ENCODE measurements around the gene TPT1. TPM values are rescaled to one million over a fixed set of nuclear protein-coding genes. Genes with fewer than 3 reads are reported as not detected.

Gene TPT1
- total and polyA plus RNA-seq, 7 donors, result 7,807 to 19,074 (median 12,417) TPM

DNA sequence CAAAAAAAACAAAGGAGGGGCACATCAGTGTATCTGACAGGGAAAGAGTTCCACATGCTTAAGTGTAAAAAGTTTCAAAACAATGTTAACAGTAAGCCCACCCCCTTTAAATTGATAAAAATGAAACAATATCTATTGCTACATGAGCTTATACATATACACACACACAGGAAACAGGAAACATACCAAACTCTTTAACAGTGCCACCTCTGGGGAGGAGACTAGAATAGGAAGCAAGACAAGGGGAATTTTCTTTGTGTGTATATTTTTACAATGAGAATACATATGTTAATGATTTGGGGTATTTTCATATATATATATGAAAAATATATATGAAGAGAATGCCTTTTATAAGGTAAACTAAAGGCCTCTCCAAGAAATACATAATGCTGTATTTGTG is 44.7 kb downstream of the TPT1 start:
- TF ChIP-seq, protein P1, sequence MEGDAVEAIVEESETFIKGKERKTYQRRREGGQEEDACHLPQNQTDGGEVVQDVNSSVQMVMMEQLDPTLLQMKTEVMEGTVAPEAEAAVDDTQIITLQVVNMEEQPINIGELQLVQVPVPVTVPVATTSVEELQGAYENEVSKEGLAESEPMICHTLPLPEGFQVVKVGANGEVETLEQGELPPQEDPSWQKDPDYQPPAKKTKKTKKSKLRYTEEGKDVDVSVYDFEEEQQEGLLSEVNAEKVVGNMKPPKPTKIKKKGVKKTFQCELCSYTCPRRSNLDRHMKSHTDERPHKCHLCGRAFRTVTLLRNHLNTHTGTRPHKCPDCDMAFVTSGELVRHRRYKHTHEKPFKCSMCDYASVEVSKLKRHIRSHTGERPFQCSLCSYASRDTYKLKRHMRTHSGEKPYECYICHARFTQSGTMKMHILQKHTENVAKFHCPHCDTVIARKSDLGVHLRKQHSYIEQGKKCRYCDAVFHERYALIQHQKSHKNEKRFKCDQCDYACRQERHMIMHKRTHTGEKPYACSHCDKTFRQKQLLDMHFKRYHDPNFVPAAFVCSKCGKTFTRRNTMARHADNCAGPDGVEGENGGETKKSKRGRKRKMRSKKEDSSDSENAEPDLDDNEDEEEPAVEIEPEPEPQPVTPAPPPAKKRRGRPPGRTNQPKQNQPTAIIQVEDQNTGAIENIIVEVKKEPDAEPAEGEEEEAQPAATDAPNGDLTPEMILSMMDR (IDR thresholded peaks at IDR 0.05), result no peak
- intact Hi-C loops (cut with DNase I), result loop anchor here in 1 of 2 donors (10.0 kb wide), 1 partner anchor 91 kb away; the partner anchor contains the start of gene KCTD4
- ATAC-seq, result no peak

DNA sequence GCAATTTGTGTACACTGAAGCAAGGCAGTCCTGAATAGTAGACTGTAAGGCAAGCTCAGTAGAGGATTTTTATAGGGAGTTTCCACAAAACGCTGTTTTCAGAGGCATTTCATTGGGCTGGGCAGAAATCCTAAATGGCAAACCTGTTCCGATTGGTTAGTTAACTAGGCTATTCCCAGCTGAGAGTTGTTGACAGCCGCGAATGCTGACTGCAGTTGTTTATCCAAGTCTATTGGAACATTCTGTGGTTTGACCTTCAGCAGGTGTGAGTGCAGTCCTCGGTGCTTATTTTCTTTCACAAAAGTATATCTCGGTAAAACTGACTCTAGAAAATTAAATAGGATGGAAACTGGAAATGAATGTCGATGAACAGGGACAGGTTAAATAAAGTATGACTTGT is 45.4 kb downstream of the TPT1 start:
- Histone ChIP-seq H3K9me3 (no peaks in the 10 kb centered on the region), H3K4me3 (no peak overlapping the region), H3K36me3 (ENCODE audit: insufficient read depth in 1 of 2, low read depth in 1 of 2) (no peaks in the 10 kb centered on the region), H3K4me1 (peaks cover 27% of the 10 kb centered on the region), H3K27me3 (ENCODE audit: insufficient read depth in 3 of 3, low read length in 2 of 3) (no peaks in the 10 kb centered on the region), H3K27ac (peak overlapping the region; percentile 84)
- TF ChIP-seq, protein P1 (IDR thresholded peaks at IDR 0.05), result no peak
- peak; percentile 54 to 82 (median 76) for ATAC-seq
- intact Hi-C loops (cut with DNase I), result loop anchor here in 1 of 2 donors (10.0 kb wide), 1 partner anchor 91 kb away; the partner anchor contains the start of gene KCTD4
- no peak for DNase-seq
- 29 to 31% (median 29%) methylated on average over 7 of the region's 7 CpGs for WGBS, 3 donors

More for the DNA sequence above, 44.7 kb downstream of the TPT1 start:
- Histone ChIP-seq H3K4me1 (peaks cover 27% of the 10 kb centered on the region), H3K36me3 (ENCODE audit: insufficient read depth in 1 of 2, low read depth in 1 of 2) (no peaks in the 10 kb centered on the region), H3K4me3 (no peak overlapping the region), H3K9me3 (no peaks in the 10 kb centered on the region), H3K27me3 (ENCODE audit: insufficient read depth in 3 of 3, low read length in 2 of 3) (no peaks in the 10 kb centered on the region), H3K27ac (peak overlapping the region; percentile 84)
- no peak for DNase-seq

DNA sequence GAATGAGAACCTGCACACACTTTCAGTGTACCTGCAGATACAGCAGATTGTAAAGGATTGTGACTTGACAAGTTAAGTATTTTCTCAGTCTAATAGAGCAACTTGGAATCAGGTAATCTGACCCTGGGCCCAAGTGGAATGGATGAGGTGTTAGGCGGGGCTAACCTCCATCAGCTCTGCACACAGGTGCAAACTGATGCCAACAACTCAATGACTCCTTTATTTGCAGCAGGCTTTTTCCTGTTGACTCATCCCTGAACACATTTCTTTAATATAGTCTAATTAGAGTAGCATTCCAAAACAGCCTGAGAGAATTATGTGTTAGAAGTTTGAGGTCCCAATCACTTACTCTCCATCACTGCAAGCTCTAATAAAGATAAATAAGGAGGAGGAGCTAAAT is 48.8 kb downstream of the TPT1 start:
- peak overlapping the region; percentile 6 for H3K27ac ChIP-seq
- H3K4me3 ChIP-seq, result no peak overlapping the region
- DNase-seq, result no peak
- intact Hi-C loops (cut with DNase I), result loop anchor here in 1 of 2 donors (10.0 kb wide), 1 partner anchor 87 kb away; the partner anchor contains the start of gene KCTD4
- 87 to 100% (median 95%) methylated on average over 1 of the region's 1 CpG for WGBS, 3 donors
- H3K27me3 ChIP-seq (ENCODE audit: insufficient read depth in 3 of 3, low read length in 2 of 3), result no peaks in the 10 kb centered on the region
- no peak for ATAC-seq
- no peaks in the 10 kb centered on the region for H3K9me3 ChIP-seq
- TF ChIP-seq, protein P1 (IDR thresholded peaks at IDR 0.05), result no peak
- H3K4me1 ChIP-seq, result peaks cover 19% of the 10 kb centered on the region
- no peaks in the 10 kb centered on the region for H3K36me3 ChIP-seq (ENCODE audit: insufficient read depth in 1 of 2, low read depth in 1 of 2)

DNA sequence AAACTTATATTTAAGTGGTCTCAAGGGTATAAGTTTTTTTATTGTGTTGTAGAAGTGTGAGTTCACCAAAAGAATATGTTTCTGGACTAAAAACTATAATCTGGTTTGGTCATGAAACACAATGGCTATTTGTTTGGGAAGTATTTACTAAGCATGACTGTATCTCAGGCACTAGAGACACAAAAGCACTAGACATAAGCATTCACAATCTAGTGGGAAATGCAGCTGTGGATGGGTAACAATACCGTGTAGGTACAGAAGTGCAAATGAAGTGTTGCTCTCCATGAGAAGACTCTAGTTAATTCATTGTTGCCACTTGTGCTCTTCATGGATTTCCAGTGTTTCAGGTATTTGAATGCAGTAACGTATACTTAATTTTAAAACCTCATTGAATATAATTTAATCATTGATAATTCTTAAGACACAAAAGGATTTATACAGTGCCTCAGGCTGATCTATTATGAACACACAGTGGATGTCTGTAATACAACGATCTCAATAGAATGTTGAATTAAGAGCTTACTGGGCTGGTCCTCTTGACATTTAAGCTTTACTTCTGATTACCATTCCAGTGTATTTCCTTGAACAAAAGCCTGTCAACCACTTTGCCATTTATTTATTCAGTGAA is 50.9 kb downstream of the TPT1 start:
- Histone ChIP-seq H3K9me3 (no peaks in the 10 kb centered on the region), H3K36me3 (ENCODE audit: insufficient read depth in 1 of 2, low read depth in 1 of 2) (peaks cover 0 to 7% of the 10 kb centered on the region in 2 donors), H3K27me3 (ENCODE audit: insufficient read depth in 3 of 3, low read length in 2 of 3) (no peaks in the 10 kb centered on the region), H3K4me1 (peaks cover under 1% of the 10 kb centered on the region), H3K27ac (no peak overlapping the region), H3K4me3 (no peak overlapping the region)
- whole genome bisulfite sequencing, 3 donors, result 83 to 90% (median 87%) methylated on average over 3 of the region's 3 CpGs
- intact Hi-C loops (cut with DNase I), result loop anchor here in 1 of 2 donors (10.0 kb wide), 1 partner anchor 85 kb away; the partner anchor contains the start of gene KCTD4
- TF ChIP-seq, protein P1 (IDR thresholded peaks at IDR 0.05), result no peak
- DNase-seq (no peak), ATAC-seq (no peak)

Other genes starting within 250 kb of the TPT1 start
- gene GTF2F2, start 220.7 kb downstream of the TPT1 start, total RNA-seq, result 10 to 100 TPM; 12.9 to 23.2 (median 15.4) TPM
- 10 to 100 TPM; 19.2 to 23.5 (median 23.0) TPM for gene GTF2F2, start 220.7 kb downstream of the TPT1 start, polyA plus RNA-seq
- not detected for gene KCTD4, start 140.1 kb downstream of the TPT1 start, total RNA-seq
- gene KCTD4, start 140.1 kb downstream of the TPT1 start, polyA plus RNA-seq, result under 1 TPM in 1 of 3 donors, not detected in 2; 0.08 TPM
- 10 to 100 TPM; 21.7 to 69.8 (median 53.4) TPM for gene SLC25A30, start 77.2 kb upstream of the TPT1 start, total RNA-seq
- 10 to 100 TPM in 2 of 3 donors, 1 to 10 TPM in 1; 6.2 to 42.8 (median 19.3) TPM for gene SLC25A30, start 77.2 kb upstream of the TPT1 start, polyA plus RNA-seq
- 10 to 100 TPM; 10.1 to 18.5 (median 13.8) TPM for gene COG3, start 123.8 kb upstream of the TPT1 start, total RNA-seq
- 10 to 100 TPM in 2 of 3 donors, 1 to 10 TPM in 1; 7.5 to 19.1 (median 13.2) TPM for gene COG3, start 123.8 kb upstream of the TPT1 start, polyA plus RNA-seq

Data from psoas muscle (tissue), 8 donors.